C4-2B (cell line): ENCODE data around the gene ADAMTS6.

Experiments
- H3K27ac ChIP-seq: fragments of 450-650 bp; 2 replicates; pipeline ENCODE4 v1.5.1; 2017
- CTCF ChIP-seq: fragments of 450-650 bp; conservative IDR thresholded peaks from 2 replicates; pipeline ENCODE4 v1.5.1; 2017; ENCODE audit warnings: mild to moderate bottlenecking
- ZFX ChIP-seq: fragments of 450-650 bp; IDR thresholded peaks from 2 replicates; pipeline ENCODE4 v1.6.1; 2017

The ADAMTS6 gene

GRCh38 chr5:65480306-65480865 is 1.3 kb downstream of the ADAMTS6 start:
- no peak overlapping the region for H3K27ac ChIP-seq

GRCh38 chr5:65479527-65479926 is 2.2 kb downstream of the ADAMTS6 start:
- TF ChIP-seq CTCF (no peak), ZFX (no peak)
- no peak overlapping the region for H3K27ac ChIP-seq

More at GRCh38 chr5:65480306-65480865, 1.3 kb downstream of the ADAMTS6 start:
- no peak for TF ChIP-seq CTCF
- no peak for TF ChIP-seq ZFX

GRCh38 chr5:65478336-65478735 is 3.4 kb downstream of the ADAMTS6 start:
- no peak overlapping the region for H3K27ac ChIP-seq
- TF ChIP-seq CTCF (no peak), ZFX (no peak)

- TF ChIP-seq ZFX (no peak), CTCF (no peak)
- H3K27ac ChIP-seq, result no peak overlapping the region
Measured at GRCh38 chr5:65475895-65476294, 5.8 kb downstream of the ADAMTS6 start.

- H3K27ac ChIP-seq, result no peak overlapping the region
- TF ChIP-seq CTCF (no peak), ZFX (no peak)
Measured at GRCh38 chr5:65475336-65475735, 6.4 kb downstream of the ADAMTS6 start.

- TF ChIP-seq ZFX (no peak), CTCF (no peak)
- no peak overlapping the region for H3K27ac ChIP-seq
Measured at GRCh38 chr5:65474130-65474711, 7.5 kb downstream of the ADAMTS6 start.

- no peak for TF ChIP-seq CTCF
- TF ChIP-seq ZFX, result no peak
- no peak overlapping the region for H3K27ac ChIP-seq
Measured at GRCh38 chr5:65468633-65469032, 13.1 kb downstream of the ADAMTS6 start.
